Hepatic stellate cell (primary cell): ENCODE measurements around the gene CFC1.
"Not testable (repeated sequence)": the region's sequence is repeated elsewhere in the genome, so short reads cannot be mapped to it uniquely, and the experiment has no call there.

Experiments
- DNase-seq: peaks from one replicate; pipeline ENCODE4 v3.0.0; 2011; ENCODE audit warnings: low spot score

CFC1 gene

GRCh38 chr2:130583582-130583981 lies 15.8 kb downstream of the CFC1 start:
- not testable (repeated sequence) for DNase-seq

GRCh38 chr2:130582970-130583369 lies 16.4 kb downstream of the CFC1 start:
- not testable (repeated sequence) for DNase-seq

GRCh38 chr2:130581491-130581890 lies 17.9 kb downstream of the CFC1 start:
- DNase-seq: not testable (repeated sequence)

- not testable (repeated sequence) for DNase-seq
These were observed 20.3 kb downstream of the CFC1 start for GRCh38 chr2:130579121-130579520.

GRCh38 chr2:130577559-130577958 lies 21.8 kb downstream of the CFC1 start:
- DNase-seq: not testable (repeated sequence)

GRCh38 chr2:130576209-130576784 lies 23.1 kb downstream of the CFC1 start:
- not testable (repeated sequence) for DNase-seq

GRCh38 chr2:130574230-130574629 lies 25.1 kb downstream of the CFC1 start:
- not testable (repeated sequence) for DNase-seq

GRCh38 chr2:130571929-130572328 lies 27.4 kb downstream of the CFC1 start:
- DNase-seq: not testable (repeated sequence)

GRCh38 chr2:130566165-130566564 lies 33.2 kb downstream of the CFC1 start:
- DNase-seq: not testable (repeated sequence)

- not testable (repeated sequence) for DNase-seq
These were observed 42.9 kb downstream of the CFC1 start for GRCh38 chr2:130556441-130556840.

- DNase-seq: not testable (repeated sequence)
These were observed 45.2 kb downstream of the CFC1 start for GRCh38 chr2:130554178-130554577.

GRCh38 chr2:130549475-130549874 lies 49.9 kb downstream of the CFC1 start:
- not testable (repeated sequence) for DNase-seq

- not testable (repeated sequence) for DNase-seq
These were observed 51.0 kb downstream of the CFC1 start for GRCh38 chr2:130548418-130548817.

GRCh38 chr2:130544978-130545377 lies 54.4 kb downstream of the CFC1 start:
- DNase-seq: not testable (repeated sequence)

- DNase-seq: not testable (repeated sequence)
These were observed 55.4 kb downstream of the CFC1 start for GRCh38 chr2:130543785-130544528.

- not testable (repeated sequence) for DNase-seq
These were observed 56.6 kb downstream of the CFC1 start for GRCh38 chr2:130542789-130543188.
